Hepatocyte (in vitro differentiated cells): Measurements from ENCODE around the gene SRRT. TPM values are rescaled to one million over a fixed set of nuclear protein-coding genes. Genes with fewer than 3 reads are reported as not detected.

ENCODE experiments used
- DNase-seq: peaks from one replicate; pipeline ENCODE4 v3.0.0-alpha.2; 2016; ENCODE audit warnings: low spot score
- H2AFZ ChIP-seq: fragments of 200-600 bp; sonication (generic); 2 replicates; pipeline ENCODE4 v1.6.0; 2016; ENCODE audit warnings: antibody characterized with exemption, mild to moderate bottlenecking
- H3K27ac ChIP-seq: fragments of 200-600 bp; sonication (generic); 2 replicates; pipeline ENCODE4 v1.5.1; 2016; ENCODE audit warnings: mild to moderate bottlenecking
- H3K27me3 ChIP-seq: fragments of 200-600 bp; sonication (generic); 2 replicates; pipeline ENCODE4 v1.6.1; 2016
- H3K36me3 ChIP-seq: fragments of 200-600 bp; sonication (generic); replicated peaks from 2 replicates; pipeline ENCODE4 v1.5.1; 2016; ENCODE audit warnings: low read depth; ENCODE audit not compliant: insufficient read depth
- H3K4me1 ChIP-seq: fragments of 200-600 bp; sonication (generic); 2 replicates; pipeline ENCODE4 v1.5.1; 2016; ENCODE audit warnings: mild to moderate bottlenecking, moderate library complexity; ENCODE audit not compliant: insufficient read depth
- H3K4me2 ChIP-seq: fragments of 200-600 bp; sonication (generic); 2 replicates; pipeline ENCODE4 v1.6.0; 2016
- H3K4me3 ChIP-seq: fragments of 200-600 bp; sonication (generic); 2 replicates; pipeline ENCODE4 v1.5.1; 2016; ENCODE audit warnings: mild to moderate bottlenecking
- H3K79me2 ChIP-seq: fragments of 200-600 bp; sonication (generic); 2 replicates; pipeline ENCODE4 v1.6.0; 2017; ENCODE audit warnings: mild to moderate bottlenecking
- H3K9me2 ChIP-seq: fragments of 200-600 bp; sonication (generic); replicated peaks from 2 replicates; pipeline ENCODE4 v1.6.0; 2017; ENCODE audit warnings: mild to moderate bottlenecking; ENCODE audit not compliant: insufficient read depth
- H3K9me3 ChIP-seq: fragments of 200-600 bp; sonication (generic); 2 replicates; pipeline ENCODE4 v1.5.1; 2016; ENCODE audit warnings: low read depth, mild to moderate bottlenecking
- H4K20me1 ChIP-seq: fragments of 200-600 bp; sonication (generic); 2 replicates; pipeline ENCODE4 v1.6.0; 2016; ENCODE audit warnings: mild to moderate bottlenecking; ENCODE audit not compliant: insufficient read depth, poor library complexity, severe bottlenecking
- EZH2 ChIP-seq: fragments of 200-600 bp; sonication (generic); IDR thresholded peaks from 2 replicates; pipeline ENCODE4 v1.6.1; 2016; ENCODE audit warnings: antibody characterized with exemption, mild to moderate bottlenecking, borderline replicate concordance
- EZH2phosphoT487 ChIP-seq: fragments of 200-600 bp; sonication (generic); IDR thresholded peaks from one replicate; pipeline ENCODE4 v1.6.1; 2018; ENCODE audit warnings: antibody characterized with exemption, mild to moderate bottlenecking, low read depth, moderate library complexity; ENCODE audit not compliant: unreplicated experiment, severe bottlenecking
- WGBS: methylation state at CpG from one replicate; pipeline ENCODE4 v1.1.6; 2016; ENCODE audit warnings: low lambda C conversion rate; ENCODE audit errors: missing lambda C conversion rate; 5-methylcytosine and 5-hydroxymethylcytosine counted together
- polyA plus RNA-seq: library from polyadenylated mRNA; unstranded; fragments of >200 nt; fragmentation: Nextera tagmentation; extraction: Ambion mirVana; gene quantifications from 2 replicates; pipeline ENCODE4 v1.2.1, GENCODE V29; 2016
- total RNA-seq: library from RNA; depleted of rRNA; stranded (reverse); fragments of >200 nt; gene quantifications from 2 replicates; pipeline ENCODE4 v1.2.3, GENCODE V29; 2014
- TF ChIP-seq, protein P1 (sequence below): fragments of 200-600 bp; sonication (generic); IDR thresholded peaks from 2 replicates; pipeline ENCODE4 v1.5.1; 2016; ENCODE audit warnings: antibody characterized with exemption, mild to moderate bottlenecking; ENCODE audit not compliant: poor library complexity

The SRRT gene
- total and polyA plus RNA-seq, 2 experiments from 2014 or later = 49.1 to 91.7 TPM

GRCh38 chr7:100886142-100886935 is 11.4 kb downstream of the SRRT start:
- no peaks in the 10 kb centered on the region for H3K9me3 ChIP-seq
- no peak overlapping the region for H3K27ac ChIP-seq
- no peaks in the 10 kb centered on the region for H3K9me2 ChIP-seq
- TF ChIP-seq EZH2 (no peak), EZH2phosphoT487 (no peak)
- TF ChIP-seq, protein P1, sequence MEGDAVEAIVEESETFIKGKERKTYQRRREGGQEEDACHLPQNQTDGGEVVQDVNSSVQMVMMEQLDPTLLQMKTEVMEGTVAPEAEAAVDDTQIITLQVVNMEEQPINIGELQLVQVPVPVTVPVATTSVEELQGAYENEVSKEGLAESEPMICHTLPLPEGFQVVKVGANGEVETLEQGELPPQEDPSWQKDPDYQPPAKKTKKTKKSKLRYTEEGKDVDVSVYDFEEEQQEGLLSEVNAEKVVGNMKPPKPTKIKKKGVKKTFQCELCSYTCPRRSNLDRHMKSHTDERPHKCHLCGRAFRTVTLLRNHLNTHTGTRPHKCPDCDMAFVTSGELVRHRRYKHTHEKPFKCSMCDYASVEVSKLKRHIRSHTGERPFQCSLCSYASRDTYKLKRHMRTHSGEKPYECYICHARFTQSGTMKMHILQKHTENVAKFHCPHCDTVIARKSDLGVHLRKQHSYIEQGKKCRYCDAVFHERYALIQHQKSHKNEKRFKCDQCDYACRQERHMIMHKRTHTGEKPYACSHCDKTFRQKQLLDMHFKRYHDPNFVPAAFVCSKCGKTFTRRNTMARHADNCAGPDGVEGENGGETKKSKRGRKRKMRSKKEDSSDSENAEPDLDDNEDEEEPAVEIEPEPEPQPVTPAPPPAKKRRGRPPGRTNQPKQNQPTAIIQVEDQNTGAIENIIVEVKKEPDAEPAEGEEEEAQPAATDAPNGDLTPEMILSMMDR = no peak
- H3K27me3 ChIP-seq = no peaks in the 10 kb centered on the region
- no peak for DNase-seq
- H2AFZ ChIP-seq = no peak overlapping the region
- no peak overlapping the region for H3K4me2 ChIP-seq
- H3K4me1 ChIP-seq = peaks cover 23% of the 10 kb centered on the region
- peaks cover 9% of the 10 kb centered on the region for H4K20me1 ChIP-seq
- H3K36me3 ChIP-seq = no peaks in the 10 kb centered on the region
- WGBS = 91% methylated on average over 27 of the region's 27 CpGs
- peaks cover 52% of the 10 kb centered on the region for H3K79me2 ChIP-seq
- H3K4me3 ChIP-seq = no peak overlapping the region

GRCh38 chr7:100886936-100887515 is 12.1 kb downstream of the SRRT start:
- Histone ChIP-seq H4K20me1 (peaks cover 6% of the 10 kb centered on the region), H3K4me1 (peaks cover 25% of the 10 kb centered on the region), H3K4me2 (no peak overlapping the region), H3K36me3 (no peaks in the 10 kb centered on the region), H3K79me2 (peaks cover 45% of the 10 kb centered on the region), H3K4me3 (no peak overlapping the region), H3K9me3 (no peaks in the 10 kb centered on the region), H2AFZ (no peak overlapping the region), H3K27ac (no peak overlapping the region), H3K27me3 (no peaks in the 10 kb centered on the region), H3K9me2 (no peaks in the 10 kb centered on the region)
- WGBS = 96% methylated on average over 25 of the region's 25 CpGs
- no peak for DNase-seq
- TF ChIP-seq, protein P1 = no peak
- TF ChIP-seq EZH2phosphoT487 (no peak), EZH2 (no peak)

GRCh38 chr7:100887516-100888290 is 12.8 kb downstream of the SRRT start:
- H3K4me2 ChIP-seq = peak overlapping the region; percentile 93

More at GRCh38 chr7:100887516-100888290, 12.8 kb downstream of the SRRT start:
- Histone ChIP-seq H4K20me1 (peaks cover 5% of the 10 kb centered on the region), H3K27ac (no peak overlapping the region), H2AFZ (no peak overlapping the region), H3K27me3 (no peaks in the 10 kb centered on the region), H3K4me3 (no peak overlapping the region), H3K9me2 (no peaks in the 10 kb centered on the region), H3K36me3 (no peaks in the 10 kb centered on the region), H3K79me2 (peaks cover 38% of the 10 kb centered on the region), H3K9me3 (no peaks in the 10 kb centered on the region), H3K4me1 (peaks cover 25% of the 10 kb centered on the region)
- TF ChIP-seq, protein P1 = no peak
- TF ChIP-seq EZH2 (no peak), EZH2phosphoT487 (no peak)
- 82% methylated on average over 17 of the region's 21 CpGs for WGBS
- DNase-seq = no peak
